HepG2 (cell line): ENCODE results near the gene DDX39B. TPM values are rescaled to one million over a fixed set of nuclear protein-coding genes. Genes with fewer than 3 reads are reported as not detected.

ENCODE experiments used
- ATAC-seq: fragments of 200-7000 bp; cut with Tn5 transposase; 3 replicates; pipeline ENCODE4 v1.9.1; 2020; ENCODE audit warnings: mild to moderate bottlenecking, moderate library complexity
- BruUV-seq: library from RNA; stranded (reverse); fragments of 400-500 nt; replicated peaks from 2 replicates; lab custom pipeline; 2021; lab: Mats Ljungman, UMichigan
- CTCF ChIA-PET: fragments of 300-600 bp; formaldehyde crosslinking; extraction: SDS; loops from one replicate; lab custom pipeline; 2021; ENCODE audit warnings: low total read pairs, inconsistent platforms, low intra/inter-chr PET ratio; lab: Yijun Ruan, JAX
- POLR2A ChIA-PET: fragments of 350-600 bp; sonication (Branson Sonifier 250); formaldehyde crosslinking; loops from one replicate; lab custom pipeline; 2020; ENCODE audit warnings: antibody characterized with exemption, inconsistent platforms; lab: Yijun Ruan, JAX
- DNase-seq: peaks from one replicate; pipeline ENCODE4 v3.0.0-alpha.2; 2015; ENCODE audit warnings: low spot score
- FAIRE-seq: peaks from 3 replicates; lab custom pipeline; 2011; peaks lifted over from hg19 to GRCh38; lab: Jason Lieb, UNC
- H2AFZ ChIP-seq: one replicate; pipeline ENCODE4 v1.6.1; 2011; ENCODE audit warnings: low read length, inconsistent platforms
- H3K27ac ChIP-seq: fragments of 300-600 bp; 3 replicates; pipeline ENCODE4 v1.8.0; 2011; ENCODE audit warnings: mixed run types, mild to moderate bottlenecking, mixed read lengths, low read length, inconsistent platforms; ENCODE audit not compliant: insufficient read depth; ENCODE audit errors: extremely low read length
- H3K27me3 ChIP-seq, 2 experiments: fragments of 200-600 bp in 1 of 2; 2 replicates in 1 of 2; 3 replicates in 1 of 2; pipeline versions ENCODE4 v1.6.0 to v1.8.0; 2011; ENCODE audit warnings: low read length in 2 of 2, mild to moderate bottlenecking in 2 of 2, moderate library complexity in 2 of 2, inconsistent platforms in 1 of 2; ENCODE audit not compliant: insufficient read depth in 2 of 2, control insufficient read depth in 1 of 2
- H3K36me3 ChIP-seq, 2 experiments: fragments of 200-600 bp in 1 of 2; replicated peaks in 1 of 2; 2 replicates in 1 of 2; 3 replicates in 1 of 2; pipeline versions ENCODE4 v1.5.1 to v1.8.0; 2011; ENCODE audit warnings: low read length in 2 of 2, inconsistent platforms in 1 of 2; ENCODE audit not compliant: insufficient read depth in 2 of 2, control insufficient read depth in 1 of 2
- H3K4me1 ChIP-seq: 2 replicates; pipeline ENCODE4 v1.5.1; 2012; ENCODE audit warnings: low read length, inconsistent platforms; ENCODE audit not compliant: insufficient read depth
- H3K4me2 ChIP-seq: 2 replicates; pipeline ENCODE4 v1.6.0; 2011; ENCODE audit warnings: low read depth, low read length, inconsistent platforms
- H3K4me3 ChIP-seq, 3 experiments: fragments of 200-600 bp in 1 of 3; sonication (generic), shearing (Covaris generic) in 1 of 3; replicated peaks in 1 of 3; 2 replicates each; pipeline ENCODE4 v1.5.1; 2011 to 2016; ENCODE audit warnings: low read length in 3 of 3, inconsistent platforms in 2 of 3, low read depth in 2 of 3, mild to moderate bottlenecking in 2 of 3, control low read depth in 1 of 3, mixed read lengths in 1 of 3; ENCODE audit not compliant: insufficient read depth in 1 of 3
- H3K79me2 ChIP-seq: one replicate; pipeline ENCODE4 v1.6.1; 2011; ENCODE audit warnings: low read length, inconsistent platforms; ENCODE audit not compliant: insufficient read depth
- H3K9ac ChIP-seq: 2 replicates; pipeline ENCODE4 v1.6.0; 2011; ENCODE audit warnings: mild to moderate bottlenecking, low read depth, low read length, inconsistent platforms; ENCODE audit not compliant: insufficient read depth
- H3K9me3 ChIP-seq: 2 replicates; pipeline ENCODE4 v1.5.1; 2012; ENCODE audit warnings: mild to moderate bottlenecking, low read length
- H4K20me1 ChIP-seq: 2 replicates; pipeline ENCODE4 v1.6.0; 2011; ENCODE audit warnings: inconsistent platforms, mild to moderate bottlenecking, low read length, moderate library complexity; ENCODE audit not compliant: insufficient read depth
- AKNA ChIP-seq: sonication (generic); formaldehyde crosslinking; IDR thresholded peaks from 2 replicates; pipeline ENCODE4 v1.4.0; 2020; ENCODE audit warnings: missing genetic modification reagents, borderline replicate concordance
- CC2D1A ChIP-seq: sonication (generic); formaldehyde crosslinking; IDR thresholded peaks from 2 replicates; pipeline ENCODE4 v1.8.1; 2023; ENCODE audit warnings: mild to moderate bottlenecking, missing genetic modification reagents
- GABPA ChIP-seq, 2 experiments: IDR thresholded peaks; 2 replicates each; pipeline ENCODE4 v1.6.1; 2011 to 2016; ENCODE audit warnings: low read depth in 2 of 2, low read length in 1 of 2, missing biosample characterization in 1 of 2, missing genetic modification characterization in 1 of 2
- LRRFIP1 ChIP-seq: sonication (generic); formaldehyde crosslinking; conservative IDR thresholded peaks from 2 replicates; pipeline ENCODE4 v1.4.0; 2020; ENCODE audit warnings: missing genetic modification reagents
- MAFF ChIP-seq: IDR thresholded peaks from 2 replicates; pipeline ENCODE4 v1.6.1; 2011; ENCODE audit warnings: low read depth, low read length, improper control_type of control experiment
- RNF219 ChIP-seq: sonication (generic); formaldehyde crosslinking; IDR thresholded peaks from 2 replicates; pipeline ENCODE4 v1.5.0; 2020; ENCODE audit warnings: mild to moderate bottlenecking, missing genetic modification reagents
- TEAD3 ChIP-seq: optimal IDR thresholded peaks from 2 replicates; pipeline ENCODE3; 2016; ENCODE audit warnings: borderline replicate concordance
- ZNF572 ChIP-seq: sonication (generic); formaldehyde crosslinking; IDR thresholded peaks from 2 replicates; pipeline ENCODE4 v1.5.1; 2020; ENCODE audit warnings: mild to moderate bottlenecking, missing genetic modification reagents
- ZNF713 ChIP-seq: sonication (generic); formaldehyde crosslinking; IDR thresholded peaks from 2 replicates; pipeline ENCODE4 v1.4.0; 2020; ENCODE audit warnings: mild to moderate bottlenecking, missing genetic modification reagents
- WGBS: methylation state at CpG from one replicate; pipeline ENCODE4 v1.1.6; 2017; ENCODE audit warnings: low lambda C conversion rate; 5-methylcytosine and 5-hydroxymethylcytosine counted together
- in situ Hi-C: cut with HindIII; loops from 2 replicates; pipeline ENCODE4 v1.10.0; 2017; ENCODE audit warnings: low pct_unique_long_range_greater_than_20kb; ENCODE audit not compliant: extremely low pct_ligation_motif_present
- intact Hi-C: fragments of 100-400 bp; cut with micrococcal nuclease; formaldehyde crosslinking; loops from one replicate; pipeline ENCODE4 v1.10.0; 2022; ENCODE audit not compliant: unreplicated experiment
- polyA plus RNA-seq, 8 experiments: library from polyadenylated mRNA; depleted of rRNA in 3 of 8; stranded (reverse) in 7 of 8; unstranded in 1 of 8; fragments of >200 nt; fragmentation: Illumina TruSeq in 4 of 8; extraction: Trizol in 4 of 8; gene quantifications; 2 replicates each; pipeline versions ENCODE4 v1.2.1 to v1.2.3, GENCODE V29; 2011 to 2016; ENCODE audit warnings: low read depth in 4 of 8, missing spikeins in 1 of 8, mixed read lengths in 1 of 8; ENCODE audit not compliant: insufficient read depth in 1 of 8
- total RNA-seq, 5 experiments: library from RNA; depleted of rRNA; stranded (reverse); fragments of >200 nt; fragmentation: Illumina TruSeq; extraction: Trizol; gene quantifications; 2 replicates each; pipeline ENCODE4 v1.2.3, GENCODE V29; 2016; ENCODE audit warnings: low read depth in 1 of 5

The DDX39B gene
- total and polyA plus RNA-seq, 2 of the 13 experiments (the other 11 are each of a cell fraction or from before 2014, with no cell fraction given) = 570 to 678 TPM

- Histone ChIP-seq H3K4me1 (peaks cover 25% of the 10 kb centered on the region), H3K4me3 (no peak overlapping the region), H3K27me3 (peaks cover 15 to 83% of the 10 kb centered on the region in 2 experiments), H3K4me2 (no peak overlapping the region), H2AFZ (no peak overlapping the region), H3K36me3 (no peaks in the 10 kb centered on the region), H3K9me3 (no peaks in the 10 kb centered on the region), H3K79me2 (no peaks in the 10 kb centered on the region)
- in situ Hi-C loops = no loop called here
- DNase-seq (no peak), FAIRE-seq (no peak), ATAC-seq (no peak)
- POLR2A ChIA-PET = interaction anchor here (1.9 kb wide), 1 partner anchor 19 kb away, joined by 4 read pairs; no protein-coding TSS in a partner anchor
- BruUV-seq = no TSS peak
- CTCF ChIA-PET = no interaction called here
- intact Hi-C loops = no loop called here
- TF ChIP-seq LRRFIP1 (no peak), MAFF (no peak), RNF219 (CRISPR knock-in tag) (no peak), TEAD3 (no peak), ZNF713 (CRISPR knock-in tag) (no peak), CC2D1A (CRISPR knock-in tag) (no peak), GABPA (IDR thresholded peaks at IDR 0.05; ENCODE audit: low read depth, low read length) (no peak), GABPA (CRISPR knock-in tag; IDR thresholded peaks at IDR 0.05; ENCODE audit: low read depth) (no peak), AKNA (CRISPR knock-in tag) (no peak), ZNF572 (no peak)
- TF ChIP-seq, all 625 proteins: peak for 0
- H4K20me1 ChIP-seq = no peaks in the 10 kb centered on the region
- H3K9ac ChIP-seq = no peak overlapping the region
- H3K27ac ChIP-seq = no peak overlapping the region
- WGBS = 55% methylated on average over 3 of the region's 3 CpGs
Observed at GRCh38 chr6:31579119-31579505, 37.3 kb upstream of the DDX39B start.
